ENCODE results near the gene ZNF644.

Gene ZNF644

DNA sequence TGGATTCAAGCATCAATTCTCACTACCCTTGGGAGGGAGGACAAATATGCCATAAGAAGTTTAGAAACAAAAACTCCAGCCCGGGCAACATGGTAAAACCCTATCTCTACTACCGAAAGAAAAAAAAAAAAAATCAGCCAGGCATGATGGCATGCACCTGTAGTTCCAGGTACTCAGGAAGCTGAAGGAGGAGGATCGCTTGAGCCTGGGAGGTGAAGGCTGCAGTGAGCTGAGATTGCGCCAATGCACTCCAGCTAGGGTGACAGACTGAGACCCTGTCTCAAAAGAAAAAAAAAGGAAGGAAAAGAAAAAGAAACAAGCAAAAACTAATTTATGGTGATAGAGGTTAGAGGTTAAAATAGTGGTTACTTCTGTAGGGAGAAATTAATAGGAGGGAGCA is 9.6 kb downstream of the ZNF644 start:
- TF ChIP-seq, protein P1, sequence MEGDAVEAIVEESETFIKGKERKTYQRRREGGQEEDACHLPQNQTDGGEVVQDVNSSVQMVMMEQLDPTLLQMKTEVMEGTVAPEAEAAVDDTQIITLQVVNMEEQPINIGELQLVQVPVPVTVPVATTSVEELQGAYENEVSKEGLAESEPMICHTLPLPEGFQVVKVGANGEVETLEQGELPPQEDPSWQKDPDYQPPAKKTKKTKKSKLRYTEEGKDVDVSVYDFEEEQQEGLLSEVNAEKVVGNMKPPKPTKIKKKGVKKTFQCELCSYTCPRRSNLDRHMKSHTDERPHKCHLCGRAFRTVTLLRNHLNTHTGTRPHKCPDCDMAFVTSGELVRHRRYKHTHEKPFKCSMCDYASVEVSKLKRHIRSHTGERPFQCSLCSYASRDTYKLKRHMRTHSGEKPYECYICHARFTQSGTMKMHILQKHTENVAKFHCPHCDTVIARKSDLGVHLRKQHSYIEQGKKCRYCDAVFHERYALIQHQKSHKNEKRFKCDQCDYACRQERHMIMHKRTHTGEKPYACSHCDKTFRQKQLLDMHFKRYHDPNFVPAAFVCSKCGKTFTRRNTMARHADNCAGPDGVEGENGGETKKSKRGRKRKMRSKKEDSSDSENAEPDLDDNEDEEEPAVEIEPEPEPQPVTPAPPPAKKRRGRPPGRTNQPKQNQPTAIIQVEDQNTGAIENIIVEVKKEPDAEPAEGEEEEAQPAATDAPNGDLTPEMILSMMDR (IDR thresholded peaks at IDR 0.05) = no peak
- TF ChIP-seq ZFX (IDR thresholded peaks at IDR 0.05; ENCODE audit: borderline replicate concordance) = no peak
- peak overlapping the region; percentile 27 for H3K27ac ChIP-seq

DNA sequence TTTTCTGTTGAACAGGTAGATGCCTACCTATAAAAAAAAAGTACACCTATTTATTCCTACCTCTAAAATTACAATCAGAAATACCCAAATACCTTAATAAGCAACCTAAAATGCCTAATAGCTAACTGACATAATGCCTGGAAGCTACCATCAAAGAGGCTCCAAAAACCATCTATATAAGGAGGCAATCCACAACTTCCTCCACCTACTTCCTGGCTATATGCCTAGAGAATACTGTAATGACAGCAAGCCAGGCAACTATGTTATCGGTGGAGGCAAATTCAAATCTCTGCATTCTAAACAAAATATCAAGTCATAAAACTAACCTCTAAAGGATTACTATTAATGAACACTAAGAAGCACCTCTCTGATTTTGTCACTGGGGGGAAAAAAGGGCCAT is 10.1 kb downstream of the ZNF644 start:
- H3K27ac ChIP-seq = peak overlapping the region; percentile 27
- no peak for TF ChIP-seq ZFX (IDR thresholded peaks at IDR 0.05; ENCODE audit: borderline replicate concordance)
- TF ChIP-seq, protein P1 (IDR thresholded peaks at IDR 0.05) = no peak

GRCh38 chr1:91007827-91008226 is 14.0 kb downstream of the ZNF644 start:
- H3K27ac ChIP-seq = no peak overlapping the region
- TF ChIP-seq ZFX (IDR thresholded peaks at IDR 0.05; ENCODE audit: borderline replicate concordance) = no peak
- TF ChIP-seq, protein P1 (IDR thresholded peaks at IDR 0.05) = no peak

GRCh38 chr1:91007092-91007491 is 14.7 kb downstream of the ZNF644 start:
- H3K27ac ChIP-seq = no peak overlapping the region
- TF ChIP-seq, protein P1 (IDR thresholded peaks at IDR 0.05) = no peak
- no peak for TF ChIP-seq ZFX (IDR thresholded peaks at IDR 0.05; ENCODE audit: borderline replicate concordance)

GRCh38 chr1:91006113-91006908 is 15.5 kb downstream of the ZNF644 start:
- no peak overlapping the region for H3K27ac ChIP-seq
- TF ChIP-seq ZFX (IDR thresholded peaks at IDR 0.05; ENCODE audit: borderline replicate concordance) = no peak
- TF ChIP-seq, protein P1 (IDR thresholded peaks at IDR 0.05) = no peak

DNA sequence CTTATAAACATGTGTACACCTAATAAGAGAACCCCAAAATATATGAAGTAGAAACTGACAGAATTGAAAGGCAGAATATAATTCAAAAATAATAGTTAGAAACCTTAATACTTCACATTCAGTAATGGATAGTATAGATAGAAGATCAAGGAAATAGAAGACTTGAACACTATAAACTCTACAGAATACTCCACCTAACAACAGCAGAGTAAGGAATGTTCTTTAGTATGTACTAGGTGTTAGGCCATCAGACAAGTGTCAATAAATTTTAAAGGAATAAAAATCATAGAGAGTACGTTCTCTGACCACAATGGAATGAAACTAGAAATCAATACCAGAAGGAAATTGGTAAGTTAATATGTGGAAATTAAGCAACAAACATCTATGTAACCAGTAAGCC is 16.6 kb downstream of the ZNF644 start:
- H3K27ac ChIP-seq = no peak overlapping the region
- no peak for TF ChIP-seq ZFX (IDR thresholded peaks at IDR 0.05; ENCODE audit: borderline replicate concordance)
- TF ChIP-seq, protein P1 (IDR thresholded peaks at IDR 0.05) = no peak

DNA sequence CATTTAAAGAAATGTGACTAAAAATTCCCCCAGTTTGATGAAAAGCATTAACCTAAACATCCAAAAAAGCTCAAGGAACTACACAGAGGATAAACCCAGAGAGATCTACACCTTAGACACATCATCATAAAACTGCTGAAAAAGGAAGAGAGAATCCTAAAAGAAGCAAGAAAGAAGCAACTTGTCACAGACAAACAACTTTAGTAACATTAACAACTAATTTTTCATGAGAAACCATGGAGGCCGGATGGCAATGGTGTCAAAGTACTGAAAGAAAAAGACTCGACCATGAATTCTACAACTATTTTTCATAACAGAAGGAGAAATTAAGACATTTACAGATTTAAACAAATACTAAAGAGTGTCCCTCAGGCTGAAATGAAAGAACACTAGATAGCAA is 17.7 kb downstream of the ZNF644 start:
- TF ChIP-seq, protein P1 (IDR thresholded peaks at IDR 0.05) = no peak
- no peak for TF ChIP-seq ZFX (IDR thresholded peaks at IDR 0.05; ENCODE audit: borderline replicate concordance)
- no peak overlapping the region for H3K27ac ChIP-seq

Measured in 22Rv1 (cell line).